Mammary epithelial cell (primary cell): ENCODE data around the gene RTF1.

Source experiments
- EZH2 ChIP-seq: IDR thresholded peaks from 2 replicates; pipeline ENCODE4 v1.6.1; 2012; ENCODE audit warnings: low read length, inconsistent platforms, borderline replicate concordance
- TF ChIP-seq, protein P1 (sequence below), 2 donors: IDR thresholded peaks in 1 of 2; conservative IDR thresholded peaks in 1 of 2; 2 replicates each; pipeline ENCODE4 v1.5.1; 2011 to 2012; ENCODE audit warnings: inconsistent platforms in 2 of 2, low read length in 2 of 2, mild to moderate bottlenecking in 2 of 2, control low read depth in 1 of 2, low read depth in 1 of 2; ENCODE audit not compliant: insufficient read depth in 1 of 2; ENCODE audit errors: extremely low read depth in 1 of 2

DNA sequence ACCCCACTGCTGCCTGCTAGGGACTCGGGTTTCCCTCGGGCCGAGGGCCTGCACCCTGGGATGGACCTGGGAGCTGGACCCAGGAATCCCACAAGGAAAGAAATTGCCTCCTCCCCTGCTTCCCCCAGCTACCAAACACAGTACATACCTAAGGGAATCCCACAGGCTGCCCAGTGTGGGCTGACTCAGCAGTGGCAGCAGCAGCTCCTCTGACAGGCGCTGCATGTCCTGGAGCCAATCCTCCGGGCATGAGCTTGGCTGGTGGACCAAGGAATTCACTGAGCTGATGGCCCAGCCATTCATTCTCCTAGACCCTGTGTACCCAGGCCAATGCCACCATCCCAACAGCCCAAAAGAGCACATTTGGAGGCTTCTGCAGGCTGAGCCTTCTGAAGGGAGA lies 106.2 kb downstream of the RTF1 start:
- TF ChIP-seq, protein P1, sequence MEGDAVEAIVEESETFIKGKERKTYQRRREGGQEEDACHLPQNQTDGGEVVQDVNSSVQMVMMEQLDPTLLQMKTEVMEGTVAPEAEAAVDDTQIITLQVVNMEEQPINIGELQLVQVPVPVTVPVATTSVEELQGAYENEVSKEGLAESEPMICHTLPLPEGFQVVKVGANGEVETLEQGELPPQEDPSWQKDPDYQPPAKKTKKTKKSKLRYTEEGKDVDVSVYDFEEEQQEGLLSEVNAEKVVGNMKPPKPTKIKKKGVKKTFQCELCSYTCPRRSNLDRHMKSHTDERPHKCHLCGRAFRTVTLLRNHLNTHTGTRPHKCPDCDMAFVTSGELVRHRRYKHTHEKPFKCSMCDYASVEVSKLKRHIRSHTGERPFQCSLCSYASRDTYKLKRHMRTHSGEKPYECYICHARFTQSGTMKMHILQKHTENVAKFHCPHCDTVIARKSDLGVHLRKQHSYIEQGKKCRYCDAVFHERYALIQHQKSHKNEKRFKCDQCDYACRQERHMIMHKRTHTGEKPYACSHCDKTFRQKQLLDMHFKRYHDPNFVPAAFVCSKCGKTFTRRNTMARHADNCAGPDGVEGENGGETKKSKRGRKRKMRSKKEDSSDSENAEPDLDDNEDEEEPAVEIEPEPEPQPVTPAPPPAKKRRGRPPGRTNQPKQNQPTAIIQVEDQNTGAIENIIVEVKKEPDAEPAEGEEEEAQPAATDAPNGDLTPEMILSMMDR (conservative IDR thresholded peaks at IDR 0.05 in 1 of 2, IDR thresholded peaks at IDR 0.05 in 1 of 2; ENCODE audit: extremely low read depth in 1 of 2, insufficient read depth in 1 of 2, low read depth in 1 of 2, low read length in 2 of 2), result no peak
- TF ChIP-seq EZH2, result no peak
